ENCODE results near the gene MGRN1.
A peak's percentile ranks its signal among the peaks of the same experiment; 100 is the strongest.

Gene MGRN1

GRCh38 chr16:4694642-4695451, 70.2 kb downstream of the MGRN1 start:
- H3K4me3 ChIP-seq (ENCODE audit: low read depth, low read length): peak overlapping the region; percentile 76
- peak; percentile 15; the same call in 1 of the 2 replicates for TF ChIP-seq CTCF (IDR thresholded peaks at IDR 0.05; ENCODE audit: low read depth, low read length)
- no peaks in the 10 kb centered on the region; the same call in 1 of the 2 replicates for H3K4me1 ChIP-seq
- no peak for DNase-seq
- H3K9me3 ChIP-seq: no peaks in the 10 kb centered on the region
- peaks cover 35% of the 10 kb centered on the region for H3K36me3 ChIP-seq
- H3K27me3 ChIP-seq: no peaks in the 10 kb centered on the region

- H3K36me3 ChIP-seq: peaks cover 43% of the 10 kb centered on the region
- no peak for DNase-seq
These were observed 71.0 kb downstream of the MGRN1 start for GRCh38 chr16:4695473-4696171.

GRCh38 chr16:4696172-4696904, 71.7 kb downstream of the MGRN1 start:
- Histone ChIP-seq H3K36me3 (peaks cover 50% of the 10 kb centered on the region), H3K9me3 (no peaks in the 10 kb centered on the region), H3K4me3 (ENCODE audit: low read depth, low read length) (no peak overlapping the region), H3K4me1 (no peaks in the 10 kb centered on the region; the same call in 1 of the 2 replicates), H3K27me3 (no peaks in the 10 kb centered on the region)
- no peak for TF ChIP-seq CTCF (IDR thresholded peaks at IDR 0.05; ENCODE audit: low read depth, low read length)
- peak; percentile 32 for DNase-seq

More at GRCh38 chr16:4695473-4696171, 71.0 kb downstream of the MGRN1 start:
- no peaks in the 10 kb centered on the region for H3K9me3 ChIP-seq
- H3K27me3 ChIP-seq: no peaks in the 10 kb centered on the region
- no peaks in the 10 kb centered on the region; the same call in 1 of the 2 replicates for H3K4me1 ChIP-seq
- TF ChIP-seq CTCF (IDR thresholded peaks at IDR 0.05; ENCODE audit: low read depth, low read length): no peak
- no peak overlapping the region for H3K4me3 ChIP-seq (ENCODE audit: low read depth, low read length)

GRCh38 chr16:4696905-4697847, 72.5 kb downstream of the MGRN1 start:
- peak; percentile 22 for DNase-seq
- Histone ChIP-seq H3K27me3 (no peaks in the 10 kb centered on the region), H3K36me3 (peaks cover 56% of the 10 kb centered on the region), H3K4me1 (no peaks in the 10 kb centered on the region; the same call in 1 of the 2 replicates), H3K9me3 (no peaks in the 10 kb centered on the region), H3K4me3 (ENCODE audit: low read depth, low read length) (no peak overlapping the region)
- TF ChIP-seq CTCF (IDR thresholded peaks at IDR 0.05; ENCODE audit: low read depth, low read length): no peak

GRCh38 chr16:4697848-4698291, 73.2 kb downstream of the MGRN1 start:
- DNase-seq: no peak
- peaks cover 60% of the 10 kb centered on the region for H3K36me3 ChIP-seq
- no peaks in the 10 kb centered on the region for H3K9me3 ChIP-seq

More at GRCh38 chr16:4697848-4698291, 73.2 kb downstream of the MGRN1 start:
- Histone ChIP-seq H3K27me3 (no peaks in the 10 kb centered on the region), H3K4me3 (ENCODE audit: low read depth, low read length) (no peak overlapping the region), H3K4me1 (no peaks in the 10 kb centered on the region; the same call in 1 of the 2 replicates)
- no peak for TF ChIP-seq CTCF (IDR thresholded peaks at IDR 0.05; ENCODE audit: low read depth, low read length)

Measured in BE2C (cell line).